ENCODE results near the gene EREG.
A peak's percentile ranks its signal among the peaks of the same experiment; 100 is the strongest.
"Not testable (repeated sequence)": the region's sequence is repeated elsewhere in the genome, so short reads cannot be mapped to it uniquely, and the experiment has no call there.

Gene EREG

GRCh38 chr4:74394476-74395136 lies 29.7 kb downstream of the EREG start:
- no peak overlapping the region for H3K4me3 ChIP-seq (ENCODE audit: low read depth, low read length)
- DNase-seq (ENCODE audit: low read depth), result no peak
- no peak for TF ChIP-seq CTCF (IDR thresholded peaks at IDR 0.05; ENCODE audit: low read depth, low read length, missing control alignments)

- TF ChIP-seq CTCF (IDR thresholded peaks at IDR 0.05; ENCODE audit: low read depth, low read length, missing control alignments), result no peak
- no peak overlapping the region for H3K4me3 ChIP-seq (ENCODE audit: low read depth, low read length)
- no peak for DNase-seq (ENCODE audit: low read depth)
Measured at GRCh38 chr4:74395633-74396032, 30.7 kb downstream of the EREG start.

GRCh38 chr4:74397748-74398426 lies 32.9 kb downstream of the EREG start:
- DNase-seq (ENCODE audit: low read depth), result no peak
- peak overlapping the region; percentile 65 for H3K4me3 ChIP-seq (ENCODE audit: low read depth, low read length)
- TF ChIP-seq CTCF (IDR thresholded peaks at IDR 0.05; ENCODE audit: low read depth, low read length, missing control alignments), result no peak

GRCh38 chr4:74398894-74399589 lies 34.1 kb downstream of the EREG start:
- H3K4me3 ChIP-seq (ENCODE audit: low read depth, low read length); DNase-seq (ENCODE audit: low read depth): not testable (repeated sequence)

GRCh38 chr4:74400395-74400794 lies 35.5 kb downstream of the EREG start:
- H3K4me3 ChIP-seq (ENCODE audit: low read depth, low read length), result no peak overlapping the region
- no peak for TF ChIP-seq CTCF (IDR thresholded peaks at IDR 0.05; ENCODE audit: low read depth, low read length, missing control alignments)
- DNase-seq (ENCODE audit: low read depth), result no peak

- no peak for TF ChIP-seq CTCF (IDR thresholded peaks at IDR 0.05; ENCODE audit: low read depth, low read length, missing control alignments)
- no peak overlapping the region for H3K4me3 ChIP-seq (ENCODE audit: low read depth, low read length)
- no peak for DNase-seq (ENCODE audit: low read depth)
Measured at GRCh38 chr4:74402692-74403456, 37.9 kb downstream of the EREG start.

GRCh38 chr4:74407891-74408290 lies 42.9 kb downstream of the EREG start:
- TF ChIP-seq CTCF (IDR thresholded peaks at IDR 0.05; ENCODE audit: low read depth, low read length, missing control alignments), result no peak
- no peak for DNase-seq (ENCODE audit: low read depth)
- H3K4me3 ChIP-seq (ENCODE audit: low read depth, low read length), result no peak overlapping the region

Measured in GM12864 (cell line).